Measurements from ENCODE around the gene GHDC.

DNA sequence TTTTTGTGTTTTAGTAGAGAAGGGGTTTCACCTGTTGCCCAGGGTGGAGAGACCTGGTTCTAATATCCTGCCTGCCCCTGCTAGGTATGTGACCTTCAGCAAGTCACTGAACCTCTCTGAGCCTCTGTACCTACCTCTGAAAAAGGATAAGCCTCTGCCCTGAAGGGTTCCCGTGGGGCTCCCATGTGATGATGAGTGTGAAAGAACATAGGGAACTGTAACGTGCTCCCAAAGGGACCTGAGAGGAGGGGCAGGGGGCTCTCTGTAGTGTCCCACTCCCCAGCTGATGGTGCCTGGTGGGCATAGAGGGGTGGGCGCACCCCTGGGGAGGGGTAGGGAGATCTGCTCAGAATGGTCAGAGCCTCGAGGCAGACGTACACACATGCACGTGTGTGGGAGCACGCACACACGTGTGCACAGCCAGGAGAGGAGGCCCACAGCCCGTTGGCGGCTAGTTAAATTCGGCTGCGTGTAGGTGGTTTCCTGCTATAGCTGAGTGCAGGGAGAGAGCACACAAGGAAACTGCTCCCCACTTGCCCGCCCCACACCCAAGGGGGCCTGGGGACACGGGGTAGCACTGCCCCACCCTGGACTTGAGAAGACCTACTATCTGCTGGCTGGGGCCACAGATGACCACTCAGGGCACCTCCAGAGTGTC is 20.0 kb downstream of the GHDC start:
- TF ChIP-seq, protein P1, sequence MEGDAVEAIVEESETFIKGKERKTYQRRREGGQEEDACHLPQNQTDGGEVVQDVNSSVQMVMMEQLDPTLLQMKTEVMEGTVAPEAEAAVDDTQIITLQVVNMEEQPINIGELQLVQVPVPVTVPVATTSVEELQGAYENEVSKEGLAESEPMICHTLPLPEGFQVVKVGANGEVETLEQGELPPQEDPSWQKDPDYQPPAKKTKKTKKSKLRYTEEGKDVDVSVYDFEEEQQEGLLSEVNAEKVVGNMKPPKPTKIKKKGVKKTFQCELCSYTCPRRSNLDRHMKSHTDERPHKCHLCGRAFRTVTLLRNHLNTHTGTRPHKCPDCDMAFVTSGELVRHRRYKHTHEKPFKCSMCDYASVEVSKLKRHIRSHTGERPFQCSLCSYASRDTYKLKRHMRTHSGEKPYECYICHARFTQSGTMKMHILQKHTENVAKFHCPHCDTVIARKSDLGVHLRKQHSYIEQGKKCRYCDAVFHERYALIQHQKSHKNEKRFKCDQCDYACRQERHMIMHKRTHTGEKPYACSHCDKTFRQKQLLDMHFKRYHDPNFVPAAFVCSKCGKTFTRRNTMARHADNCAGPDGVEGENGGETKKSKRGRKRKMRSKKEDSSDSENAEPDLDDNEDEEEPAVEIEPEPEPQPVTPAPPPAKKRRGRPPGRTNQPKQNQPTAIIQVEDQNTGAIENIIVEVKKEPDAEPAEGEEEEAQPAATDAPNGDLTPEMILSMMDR (IDR thresholded peaks at IDR 0.05) = no peak
- TF ChIP-seq POLR2A (IDR thresholded peaks at IDR 0.05) = no peak
